HG02870 (cell line): ENCODE results near the gene SLC35A1.
"Not testable (repeated sequence)": the region's sequence is repeated elsewhere in the genome, so short reads cannot be mapped to it uniquely, and the experiment has no call there.

Experiments used
- ATAC-seq: cut with Tn5 transposase; IDR thresholded peaks from one replicate; pipeline ENCODE4 v1.9.1; 2021; ENCODE audit warnings: mild to moderate bottlenecking, moderate library complexity; ENCODE audit not compliant: unreplicated experiment

The SLC35A1 gene

GRCh38 chr6:87472525-87473418 is at the start of gene SLC35A1:
Gene SLC35A1, plus strand, starts transcription at chr6:87472974. Its CDS starts 30 bp downstream, at chr6:87473004.
- ATAC-seq, result peak; percentile 90

- no peak for ATAC-seq
These were observed 46.0 kb upstream of the SLC35A1 start for GRCh38 chr6:87426789-87427188.

- no peak for ATAC-seq
These were observed 42.3 kb upstream of the SLC35A1 start for GRCh38 chr6:87430499-87430898.

- ATAC-seq, result no peak
These were observed 41.5 kb upstream of the SLC35A1 start for GRCh38 chr6:87431263-87431662.

- ATAC-seq, result no peak
These were observed 36.3 kb upstream of the SLC35A1 start for GRCh38 chr6:87436435-87436834.

GRCh38 chr6:87441711-87442110 is 31.1 kb upstream of the SLC35A1 start:
- no peak for ATAC-seq

GRCh38 chr6:87444362-87444761 is 28.4 kb upstream of the SLC35A1 start:
- ATAC-seq, result no peak

GRCh38 chr6:87465051-87465450 is 7.7 kb upstream of the SLC35A1 start:
- no peak for ATAC-seq

GRCh38 chr6:87473419-87473903 is 687 bp downstream of the SLC35A1 start:
- peak; percentile 69 for ATAC-seq

GRCh38 chr6:87481931-87482330 is 9.2 kb downstream of the SLC35A1 start:
- ATAC-seq, result no peak

GRCh38 chr6:87482366-87482765 is 9.6 kb downstream of the SLC35A1 start:
- ATAC-seq, result no peak

GRCh38 chr6:87483929-87484328 is 11.2 kb downstream of the SLC35A1 start:
- no peak for ATAC-seq

GRCh38 chr6:87484491-87484890 is 11.7 kb downstream of the SLC35A1 start:
- no peak for ATAC-seq

GRCh38 chr6:87487555-87487954 is 14.8 kb downstream of the SLC35A1 start:
- ATAC-seq, result no peak

- ATAC-seq, result not testable (repeated sequence)
These were observed 16.6 kb downstream of the SLC35A1 start for GRCh38 chr6:87489326-87489725.

GRCh38 chr6:87494761-87495422 is 22.1 kb downstream of the SLC35A1 start:
- peak; percentile 82 for ATAC-seq

GRCh38 chr6:87498048-87498447 is 25.3 kb downstream of the SLC35A1 start:
- no peak for ATAC-seq

GRCh38 chr6:87501809-87502572 is 29.2 kb downstream of the SLC35A1 start:
- ATAC-seq, result no peak

GRCh38 chr6:87504441-87504840 is 31.7 kb downstream of the SLC35A1 start:
- no peak for ATAC-seq

GRCh38 chr6:87514831-87515230 is 42.1 kb downstream of the SLC35A1 start:
- no peak for ATAC-seq

- ATAC-seq, result no peak
These were observed 45.7 kb downstream of the SLC35A1 start for GRCh38 chr6:87518453-87518852.
